Mononuclear cell (primary cell): ENCODE data around the gene MAP7. TPM values are rescaled to one million over a fixed set of nuclear protein-coding genes. Genes with fewer than 3 reads are reported as not detected.

Source experiments
- H3K27me3 ChIP-seq: 2 replicates; pipeline ENCODE4 v1.6.0; 2011; ENCODE audit warnings: low read length, control low read depth; ENCODE audit not compliant: insufficient read depth
- H3K4me1 ChIP-seq: 2 replicates; pipeline ENCODE4 v1.5.1; 2011; ENCODE audit warnings: mild to moderate bottlenecking, low read length, control low read depth; ENCODE audit not compliant: insufficient read depth
- H3K4me3 ChIP-seq: 2 replicates; pipeline ENCODE4 v1.5.1; 2011; ENCODE audit warnings: mild to moderate bottlenecking, low read length, moderate library complexity
- H3K9me3 ChIP-seq: 2 replicates; pipeline ENCODE4 v1.5.1; 2011; ENCODE audit warnings: low read depth, mild to moderate bottlenecking, control low read depth, low read length
- total RNA-seq: library from RNA; depleted of rRNA; stranded (reverse); fragments of >200 nt; gene quantifications from one replicate; pipeline ENCODE4 v1.2.3, GENCODE V29; 2012

Gene MAP7
- total RNA-seq, 1 donor, result 0.31 TPM

- Histone ChIP-seq H3K4me1 (peaks cover 4% of the 10 kb centered on the region), H3K27me3 (no peaks in the 10 kb centered on the region)
Observed at GRCh38 chr6:136427378-136427717, 122.9 kb downstream of the MAP7 start.

GRCh38 chr6:136426627-136427377, 123.4 kb downstream of the MAP7 start:
- peaks cover 4% of the 10 kb centered on the region for H3K4me1 ChIP-seq
- H3K27me3 ChIP-seq, result no peaks in the 10 kb centered on the region
- H3K4me3 ChIP-seq, result no peak overlapping the region
- H3K9me3 ChIP-seq, result no peaks in the 10 kb centered on the region

More at GRCh38 chr6:136427378-136427717, 122.9 kb downstream of the MAP7 start:
- Histone ChIP-seq H3K4me3 (no peak overlapping the region), H3K9me3 (no peaks in the 10 kb centered on the region)

- Histone ChIP-seq H3K4me3 (no peak overlapping the region), H3K9me3 (no peaks in the 10 kb centered on the region), H3K27me3 (no peaks in the 10 kb centered on the region), H3K4me1 (peaks cover 4% of the 10 kb centered on the region)
Observed at GRCh38 chr6:136425793-136426192, 124.4 kb downstream of the MAP7 start.

DNA sequence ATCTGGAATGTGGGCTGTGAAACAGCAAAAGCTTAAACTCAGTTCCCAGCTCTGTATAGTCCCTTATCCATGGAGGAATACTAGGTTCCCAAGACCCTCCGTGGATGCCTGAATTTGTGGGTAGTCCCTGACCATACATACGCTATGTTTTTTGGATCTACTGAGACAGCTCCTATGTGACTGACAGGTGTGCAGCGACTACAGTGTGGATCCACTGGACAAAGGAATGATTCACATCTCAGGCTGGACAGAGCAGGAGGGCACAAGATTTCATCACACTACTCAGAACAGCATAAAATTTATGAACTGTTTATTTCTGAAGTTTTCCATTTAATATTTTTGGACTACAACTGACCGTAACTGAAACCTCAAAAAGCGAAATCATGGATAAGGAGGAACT, 125.3 kb downstream of the MAP7 start:
- Histone ChIP-seq H3K4me3 (no peak overlapping the region), H3K4me1 (peaks cover 4% of the 10 kb centered on the region), H3K9me3 (no peaks in the 10 kb centered on the region), H3K27me3 (no peaks in the 10 kb centered on the region)

DNA sequence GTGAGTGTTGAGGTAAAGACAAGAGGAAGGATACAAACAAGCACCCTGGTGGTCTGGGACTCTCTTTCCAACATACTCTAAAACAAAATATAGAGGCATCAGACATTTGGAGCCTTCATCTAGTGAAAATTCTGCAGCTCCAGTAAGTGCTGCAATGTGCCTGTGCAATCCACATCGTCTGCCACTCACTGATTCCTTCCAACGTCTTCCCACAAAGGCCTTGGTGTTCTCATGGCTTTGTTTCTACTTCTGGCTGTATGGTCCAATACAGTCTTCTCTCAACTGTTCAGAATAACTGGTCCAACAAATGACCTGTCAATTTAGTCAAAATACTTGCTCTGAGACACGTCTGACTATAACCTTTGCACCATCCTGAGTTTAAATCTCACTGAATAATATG, 125.8 kb downstream of the MAP7 start:
- H3K4me3 ChIP-seq, result no peak overlapping the region
- H3K4me1 ChIP-seq, result peaks cover 4% of the 10 kb centered on the region
- no peaks in the 10 kb centered on the region for H3K27me3 ChIP-seq
- no peaks in the 10 kb centered on the region for H3K9me3 ChIP-seq

DNA sequence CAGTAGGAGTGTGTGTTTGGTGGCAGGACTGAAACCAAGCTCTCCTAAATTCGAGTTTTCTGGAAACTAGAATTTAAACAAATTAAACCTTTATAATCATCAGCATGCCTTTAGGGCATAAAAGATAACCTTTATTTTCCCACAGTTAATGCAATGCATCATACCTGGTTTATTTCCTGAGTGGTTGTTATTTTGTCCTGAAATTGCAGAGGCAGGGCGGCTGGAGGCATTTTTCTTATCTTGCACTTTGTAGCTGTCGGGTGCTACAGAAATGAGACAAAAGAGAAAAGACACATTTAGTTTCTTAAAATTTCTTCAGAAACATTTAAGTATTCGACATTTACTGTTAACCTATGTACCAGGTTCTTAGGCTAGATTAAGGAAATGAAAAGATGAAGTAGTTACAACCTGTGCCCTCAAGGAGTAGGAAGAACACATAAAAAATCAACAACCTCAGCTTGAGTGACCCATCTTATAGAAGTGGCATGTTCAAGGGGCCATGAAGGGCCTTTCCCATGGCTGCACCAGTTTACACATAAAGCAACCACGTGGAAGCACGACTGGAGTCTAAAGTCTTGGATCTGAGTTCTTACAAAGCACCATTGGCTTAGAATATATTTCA, 128.6 kb downstream of the MAP7 start:
- H3K9me3 ChIP-seq, result no peaks in the 10 kb centered on the region
- no peak overlapping the region for H3K4me3 ChIP-seq
- no peaks in the 10 kb centered on the region for H3K27me3 ChIP-seq
- H3K4me1 ChIP-seq, result no peaks in the 10 kb centered on the region

- Histone ChIP-seq H3K27me3 (no peaks in the 10 kb centered on the region), H3K9me3 (no peaks in the 10 kb centered on the region), H3K4me1 (no peaks in the 10 kb centered on the region), H3K4me3 (no peak overlapping the region)
Observed at GRCh38 chr6:136420853-136421252, 129.4 kb downstream of the MAP7 start.

GRCh38 chr6:136415351-136416007, 134.7 kb downstream of the MAP7 start:
- no peak overlapping the region for H3K4me3 ChIP-seq
- H3K4me1 ChIP-seq, result peaks cover 12% of the 10 kb centered on the region

GRCh38 chr6:136412410-136412809, 137.8 kb downstream of the MAP7 start:
- H3K27me3 ChIP-seq, result no peaks in the 10 kb centered on the region
- H3K9me3 ChIP-seq, result no peaks in the 10 kb centered on the region
- peaks cover 22% of the 10 kb centered on the region for H3K4me1 ChIP-seq
- no peak overlapping the region for H3K4me3 ChIP-seq

More at GRCh38 chr6:136415351-136416007, 134.7 kb downstream of the MAP7 start:
- Histone ChIP-seq H3K9me3 (no peaks in the 10 kb centered on the region), H3K27me3 (no peaks in the 10 kb centered on the region)

DNA sequence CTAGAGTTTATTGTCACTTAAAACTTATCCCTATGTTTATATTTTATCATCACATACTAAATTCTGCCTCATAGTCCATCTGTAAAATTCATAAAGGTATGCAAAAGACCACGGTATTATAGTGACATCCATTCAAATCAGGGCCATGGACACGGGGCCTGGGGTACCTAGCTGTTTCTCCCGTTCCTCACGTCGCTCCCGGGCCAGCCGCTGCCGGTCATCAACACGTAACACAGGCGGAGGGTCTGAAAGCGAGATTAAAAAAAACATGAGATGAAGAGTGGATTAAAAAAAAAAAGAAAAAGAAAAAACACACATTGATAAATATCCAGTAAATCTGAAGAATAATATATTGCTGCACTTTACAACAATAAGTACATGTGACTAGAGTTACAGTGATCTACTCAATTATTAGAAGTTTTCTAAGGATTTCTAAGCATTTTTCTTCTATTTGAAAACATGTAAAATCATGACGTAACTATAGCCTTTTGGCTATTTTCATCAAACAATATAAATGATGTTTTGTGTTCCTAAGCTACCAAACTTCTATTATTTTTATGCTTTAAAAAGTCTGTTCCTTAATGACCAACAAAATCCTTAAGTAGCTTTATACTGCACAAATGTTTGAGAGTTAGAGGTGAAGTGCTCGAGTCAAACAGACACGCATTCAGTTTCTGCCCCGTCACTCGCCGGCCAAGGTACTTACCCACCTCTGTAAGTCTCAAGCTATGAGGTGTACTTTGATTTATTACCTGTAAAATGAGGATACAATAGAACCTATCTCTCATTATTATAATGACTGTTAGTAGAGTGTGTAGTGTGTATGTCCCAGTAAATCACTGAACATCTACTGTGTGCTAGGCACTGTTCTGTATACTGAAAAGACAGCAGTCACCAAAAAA, 138.5 kb downstream of the MAP7 start:
- H3K9me3 ChIP-seq, result no peaks in the 10 kb centered on the region
- no peak overlapping the region for H3K4me3 ChIP-seq
- no peaks in the 10 kb centered on the region for H3K27me3 ChIP-seq
- H3K4me1 ChIP-seq, result peaks cover 22% of the 10 kb centered on the region

DNA sequence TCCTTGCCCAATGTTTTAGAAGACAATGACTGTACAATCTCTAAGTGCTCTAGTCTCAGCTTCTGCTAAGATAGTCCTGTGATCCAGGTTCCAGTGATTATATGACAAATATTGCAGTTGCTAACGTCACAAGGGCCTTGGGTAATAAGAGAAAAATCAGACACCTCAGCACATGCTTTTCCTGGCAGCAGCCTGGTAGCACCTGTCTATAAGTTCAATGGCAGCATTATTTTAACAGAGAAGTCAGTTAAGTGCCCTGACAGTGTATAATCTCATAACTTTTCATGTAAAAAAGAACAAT, 139.2 kb downstream of the MAP7 start:
- peaks cover 22% of the 10 kb centered on the region for H3K4me1 ChIP-seq
- no peak overlapping the region for H3K4me3 ChIP-seq
- no peaks in the 10 kb centered on the region for H3K9me3 ChIP-seq
- no peaks in the 10 kb centered on the region for H3K27me3 ChIP-seq

DNA sequence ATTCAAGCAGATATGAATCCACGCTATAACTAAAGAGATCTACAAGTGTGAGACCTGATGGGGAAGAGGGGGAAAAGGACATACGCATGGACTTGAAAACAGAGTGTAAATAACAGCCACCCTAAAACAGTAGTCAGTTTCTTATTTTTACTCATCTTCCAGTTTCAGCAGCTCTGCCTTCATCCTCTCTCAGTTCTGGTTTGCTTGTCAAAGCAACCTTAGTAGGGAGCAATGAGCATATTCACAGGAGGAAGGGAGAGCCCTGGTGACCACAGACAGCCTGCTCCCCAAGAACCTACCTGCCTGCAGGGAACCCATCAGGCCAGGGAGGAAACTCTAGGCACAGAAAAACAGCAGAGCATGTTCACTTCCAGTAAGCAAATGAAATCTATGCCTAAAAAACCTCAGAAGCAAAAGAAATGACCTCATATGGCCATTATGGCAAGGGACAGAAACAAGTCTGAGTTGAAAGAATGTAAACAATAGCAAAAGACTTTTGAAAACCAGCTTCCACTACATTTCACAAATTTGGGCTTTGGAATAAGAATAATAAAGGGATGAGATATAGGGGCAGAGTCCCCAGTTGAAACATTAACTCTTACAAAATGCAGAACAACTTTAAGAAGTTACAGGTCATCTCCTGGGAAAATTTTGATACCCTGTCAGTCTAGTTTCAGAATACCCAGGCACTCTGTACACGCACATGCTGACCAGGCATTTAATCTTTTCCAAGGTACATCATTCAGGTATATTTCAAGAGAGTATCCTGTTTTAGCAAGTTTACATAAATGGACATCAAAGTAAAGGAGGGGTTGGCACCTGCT, 139.8 kb downstream of the MAP7 start:
- no peaks in the 10 kb centered on the region for H3K9me3 ChIP-seq
- H3K4me3 ChIP-seq, result no peak overlapping the region
- H3K27me3 ChIP-seq, result no peaks in the 10 kb centered on the region
- peaks cover 21% of the 10 kb centered on the region for H3K4me1 ChIP-seq

DNA sequence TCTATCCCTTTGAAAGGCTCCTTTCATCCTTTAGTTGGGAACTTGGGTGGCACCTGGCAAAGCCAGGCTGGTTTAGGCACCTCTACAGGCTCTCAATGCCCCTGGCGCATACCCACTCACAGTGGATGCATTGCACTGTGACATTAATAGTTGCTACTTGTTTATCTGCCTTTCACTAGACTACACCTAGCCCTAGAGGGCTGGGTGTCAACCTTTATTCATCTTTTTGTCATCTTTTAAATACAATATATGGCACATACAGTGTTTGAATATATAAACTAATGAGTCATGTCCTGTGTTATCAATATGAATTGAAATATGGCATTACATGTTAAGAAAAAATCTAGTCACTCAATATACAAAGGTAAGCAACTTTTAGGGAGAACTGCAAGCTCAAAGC, 140.6 kb downstream of the MAP7 start:
- Histone ChIP-seq H3K9me3 (no peaks in the 10 kb centered on the region), H3K4me1 (peaks cover 16% of the 10 kb centered on the region), H3K27me3 (no peaks in the 10 kb centered on the region), H3K4me3 (no peak overlapping the region)

- Histone ChIP-seq H3K4me1 (peaks cover 16% of the 10 kb centered on the region), H3K27me3 (no peaks in the 10 kb centered on the region), H3K9me3 (no peaks in the 10 kb centered on the region), H3K4me3 (no peak overlapping the region)
Observed at GRCh38 chr6:136408204-136408603, 142.0 kb downstream of the MAP7 start.
